ENCODE measurements around the gene OIP5.
A peak's percentile ranks its signal among the peaks of the same experiment; 100 is the strongest.
"Not testable (repeated sequence)": the region's sequence is repeated elsewhere in the genome, so short reads cannot be mapped to it uniquely, and the experiment has no call there.

The OIP5 gene

DNA sequence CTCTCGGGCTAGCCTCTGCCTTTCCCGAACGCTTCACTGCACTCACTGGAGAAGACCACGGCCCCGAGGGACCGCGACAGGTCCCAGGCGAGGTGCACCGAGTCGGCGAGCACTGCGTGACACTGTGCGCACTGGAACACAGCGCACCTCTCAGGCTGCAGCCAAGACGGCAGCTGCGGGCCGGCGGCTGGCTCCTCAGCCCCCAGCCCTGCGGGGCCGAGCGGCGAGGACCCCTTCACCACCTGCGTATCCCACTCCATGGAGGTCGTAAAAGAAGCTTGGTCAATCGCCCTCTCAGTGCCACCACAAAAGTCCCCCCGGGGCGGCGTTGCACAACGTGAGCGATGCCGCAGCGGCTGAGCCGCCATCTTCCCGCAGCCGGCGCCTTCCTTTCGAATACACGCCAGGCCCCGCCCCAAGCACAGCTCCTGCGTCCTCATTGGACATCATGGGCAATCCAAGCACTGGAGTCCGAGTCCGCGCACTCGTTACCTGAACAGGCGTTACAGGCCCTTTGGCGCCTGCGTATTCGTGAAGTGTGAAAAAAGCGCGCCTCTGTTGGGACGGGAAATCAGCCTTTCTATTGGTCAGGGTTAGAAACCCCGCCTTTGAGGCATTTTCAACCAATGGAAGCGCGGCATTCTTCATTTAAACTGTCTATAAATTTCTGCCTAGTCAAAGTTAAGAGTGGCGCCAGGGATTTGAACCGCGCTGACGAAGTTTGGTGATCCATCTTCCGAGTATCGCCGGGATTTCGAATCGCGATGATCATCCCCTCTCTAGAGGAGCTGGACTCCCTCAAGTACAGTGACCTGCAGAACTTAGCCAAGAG, at the start of gene OIP5, which contains the start of gene NUSAP1:
OIP5 (minus strand) TSS at position 398 of the 832 bp plus-strand sequence; CDS start at position 368, 30 bp downstream.
NUSAP1 (plus strand) TSS at position 688 of the 832 bp plus-strand sequence; CDS start at position 765, 77 bp downstream.
- DNase-seq (ENCODE audit: low read depth), result peak; percentile 100

DNA sequence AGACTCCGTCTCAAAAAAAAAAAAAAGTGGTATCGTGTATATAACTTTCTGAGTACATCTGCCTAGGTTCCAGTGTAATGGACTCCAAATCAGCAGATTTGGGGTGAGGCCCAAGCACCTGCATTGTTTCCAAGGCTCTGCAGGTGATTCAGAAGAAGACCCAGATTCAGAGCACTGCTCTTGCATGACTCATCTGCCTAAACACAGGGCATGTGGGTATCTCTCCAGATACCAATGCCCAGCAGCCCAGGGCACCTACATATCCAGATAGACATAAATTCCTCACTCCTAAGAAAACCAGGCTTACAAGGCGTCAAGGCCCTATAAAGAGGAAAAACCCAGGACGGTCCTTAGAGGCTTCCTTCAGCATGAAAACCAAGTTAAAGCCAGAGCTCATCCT, 45.6 kb upstream of the OIP5 start:
- DNase-seq (ENCODE audit: low read depth), result no peak

DNA sequence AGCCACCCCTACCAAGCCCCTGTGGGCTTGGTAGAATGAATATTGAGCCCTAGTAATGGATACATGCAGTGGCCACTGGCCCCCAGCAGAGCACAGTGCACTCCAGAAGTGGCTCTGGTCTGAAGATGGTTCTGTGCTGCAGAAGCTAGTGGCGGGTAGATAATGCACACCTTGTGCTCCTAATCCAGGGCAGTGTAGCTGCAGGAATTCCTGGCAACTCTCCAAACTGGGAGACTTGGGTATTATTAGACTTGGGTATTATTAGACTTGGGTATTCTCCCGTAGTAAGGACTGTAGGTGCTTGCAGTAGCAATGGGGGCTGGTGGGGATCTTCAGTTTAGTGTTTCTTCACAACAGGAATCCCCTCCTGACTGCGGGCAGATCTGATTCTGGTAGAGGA, 35.0 kb upstream of the OIP5 start:
- no peak for DNase-seq (ENCODE audit: low read depth)

DNA sequence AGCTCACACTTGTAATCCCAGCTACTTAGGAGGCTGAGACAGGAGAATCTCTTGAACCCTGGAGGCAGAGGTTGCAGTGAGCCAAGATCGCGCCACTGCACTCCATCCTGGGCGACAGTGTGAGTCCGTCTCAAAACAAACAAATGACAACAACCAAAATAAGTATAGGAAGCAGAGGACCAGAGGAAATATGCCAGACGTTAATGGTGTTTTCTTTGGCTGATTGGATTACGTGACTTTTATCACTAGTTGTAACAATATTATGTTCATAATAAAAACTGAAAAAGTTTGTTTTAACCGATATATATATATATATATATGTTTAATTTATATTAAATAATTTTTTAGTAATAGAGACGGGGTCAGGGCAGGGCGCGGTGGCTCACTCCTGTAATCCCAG, 22.0 kb upstream of the OIP5 start:
- DNase-seq (ENCODE audit: low read depth), result no peak

DNA sequence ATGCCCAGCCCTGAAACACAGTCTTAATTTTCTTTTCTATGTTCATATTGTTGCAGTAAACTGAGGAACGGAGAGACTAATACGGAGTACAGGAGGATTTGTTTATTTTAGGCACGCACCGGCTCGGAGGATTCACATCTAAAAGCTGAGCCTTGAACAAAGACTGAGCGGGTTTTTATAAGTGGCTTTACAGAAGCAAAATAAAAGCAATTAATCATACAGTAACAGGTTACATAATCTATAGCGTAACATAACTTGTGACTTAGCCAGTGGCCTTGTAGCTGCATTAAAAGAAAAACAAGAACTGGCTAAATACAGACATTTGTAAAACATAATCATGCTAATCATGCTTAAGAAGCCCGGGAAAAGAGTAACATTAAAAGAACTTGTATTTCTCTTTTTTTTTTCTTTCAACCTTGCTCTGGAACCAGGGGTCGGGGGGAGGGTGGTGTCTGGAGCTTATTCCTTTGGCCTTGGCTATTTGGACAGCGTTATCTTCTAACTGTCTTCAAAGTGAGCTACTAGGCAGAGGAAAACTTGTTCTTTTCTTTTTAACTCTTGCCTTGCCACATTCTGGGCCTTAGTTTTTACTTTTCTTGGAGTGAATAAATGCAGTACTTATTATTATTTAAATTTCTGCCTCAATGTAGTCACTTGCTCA, 17.8 kb upstream of the OIP5 start:
- no peak for DNase-seq (ENCODE audit: low read depth)

DNA sequence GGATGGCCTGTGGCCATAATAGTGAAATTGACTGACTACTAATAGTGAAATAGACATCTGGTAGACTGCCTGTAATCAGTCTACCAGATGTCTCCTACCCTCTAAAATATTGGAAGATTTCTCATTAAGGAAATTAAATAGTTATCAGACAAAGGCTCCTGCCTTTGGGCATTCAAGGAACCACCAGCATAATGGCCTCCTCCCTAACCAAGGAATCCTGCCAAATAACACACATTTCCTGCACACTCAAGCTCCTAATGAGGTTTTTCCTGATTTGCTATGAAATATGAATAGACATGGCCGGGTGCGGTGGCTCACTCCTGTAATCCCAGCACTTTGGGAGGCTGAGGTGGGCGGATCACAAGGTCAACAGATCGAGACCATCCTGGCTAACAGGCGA, 14.8 kb upstream of the OIP5 start:
- DNase-seq (ENCODE audit: low read depth), result no peak

DNA sequence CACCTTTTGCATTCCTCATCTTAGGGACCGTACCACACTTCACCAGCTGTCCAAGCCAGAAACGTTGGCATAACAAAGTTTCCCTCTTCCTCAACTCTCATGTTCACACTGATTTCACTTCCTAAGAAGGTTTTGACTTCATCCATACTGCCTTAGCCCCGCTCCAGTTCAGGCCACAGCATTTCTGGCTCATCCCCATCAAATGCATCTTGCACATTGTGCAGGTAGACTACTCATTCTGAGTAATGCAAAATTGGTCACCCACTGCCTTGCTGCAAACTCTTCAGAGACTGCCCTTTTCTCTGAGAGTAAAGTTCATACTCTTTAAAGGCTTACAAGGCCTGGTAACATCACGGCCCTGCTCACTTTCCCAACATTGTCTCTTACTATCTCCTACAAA, 9.1 kb upstream of the OIP5 start:
- no peak for DNase-seq (ENCODE audit: low read depth)

DNA sequence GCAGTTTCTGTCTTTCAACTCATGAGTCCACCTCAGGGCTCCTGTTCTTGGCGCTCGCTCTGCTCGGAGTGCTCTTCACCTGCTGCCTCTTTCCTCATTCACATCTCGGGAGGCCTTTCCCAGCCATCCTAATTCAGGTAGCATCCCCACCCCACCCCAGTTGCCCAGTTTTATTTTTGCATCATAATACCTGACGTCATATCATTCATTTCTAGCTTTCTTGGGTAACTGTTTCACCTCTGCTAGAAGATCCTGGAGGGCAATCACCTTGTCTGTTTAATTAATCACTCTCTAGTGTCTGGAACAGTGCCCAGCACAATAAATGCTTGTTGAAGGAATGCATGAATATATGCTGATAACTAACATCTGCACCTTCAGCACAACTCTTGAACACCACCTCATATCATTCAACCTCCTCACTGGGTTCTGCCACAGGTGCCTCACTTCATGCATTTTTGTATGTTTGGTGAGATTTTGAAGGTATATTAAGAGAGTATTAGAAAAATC, 7.9 kb upstream of the OIP5 start:
- peak; percentile 9 for DNase-seq (ENCODE audit: low read depth)

DNA sequence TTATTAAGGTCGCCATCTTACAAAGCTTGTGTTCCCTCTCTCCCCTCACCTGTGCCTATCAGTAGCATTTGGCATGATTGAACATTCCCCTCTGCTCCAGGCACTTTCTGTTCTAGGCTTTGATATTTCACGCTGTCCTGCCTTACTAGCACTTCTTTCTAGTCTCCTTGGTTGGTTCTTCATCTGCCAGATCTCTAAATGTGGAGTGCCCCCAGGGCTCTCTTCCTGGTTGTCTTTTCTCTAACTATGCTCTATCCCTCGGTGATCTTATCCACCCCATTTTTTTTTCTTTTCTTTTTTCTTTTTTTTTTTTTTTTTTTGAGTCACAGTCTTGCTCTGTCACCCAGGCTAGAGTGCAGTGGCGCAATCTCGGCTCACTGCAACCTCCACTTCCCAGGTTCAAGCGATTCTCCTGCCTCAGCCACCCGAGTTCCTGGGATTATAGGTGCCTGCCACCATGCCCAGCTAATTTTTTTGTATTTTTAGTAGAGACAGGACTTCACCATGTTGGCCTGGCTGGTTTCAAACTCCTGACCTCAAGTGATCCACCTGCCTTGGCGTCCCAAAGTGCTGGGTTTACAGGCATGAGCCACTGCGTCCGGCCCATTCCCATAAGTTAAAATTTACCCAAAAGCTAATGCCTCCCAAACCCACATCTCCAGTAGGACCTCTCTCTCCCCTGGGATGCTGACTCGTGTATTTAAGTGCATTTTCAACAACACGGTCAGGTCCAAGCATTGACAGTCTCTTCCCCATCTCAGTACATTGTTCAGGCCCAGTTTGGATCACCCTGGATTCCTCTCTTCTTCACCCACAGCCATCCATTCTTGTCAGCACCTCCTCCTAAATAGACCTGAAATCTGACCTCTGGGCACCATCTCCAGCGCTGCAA, 5.5 kb upstream of the OIP5 start:
- peak; percentile 49 for DNase-seq (ENCODE audit: low read depth)

DNA sequence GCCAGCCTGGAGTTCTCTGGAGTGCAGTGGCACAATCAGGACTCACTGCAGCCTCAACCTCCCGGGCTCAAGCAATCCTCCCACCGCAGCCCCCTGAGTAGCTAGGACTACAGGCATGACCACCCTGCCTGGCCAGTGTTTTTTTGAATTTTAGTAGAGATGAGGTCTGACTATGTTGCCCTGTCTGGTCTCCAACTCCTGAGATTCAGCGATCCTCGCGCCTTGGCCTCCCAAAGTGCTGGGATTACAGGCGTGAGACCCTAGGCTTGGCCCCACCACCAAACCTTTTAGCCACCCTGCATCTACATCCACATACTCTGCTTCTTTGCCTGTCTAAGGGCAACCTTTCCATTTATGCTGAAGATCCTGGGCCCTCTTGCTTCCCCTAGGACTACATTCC, 4.7 kb upstream of the OIP5 start:
- no peak for DNase-seq (ENCODE audit: low read depth)

DNA sequence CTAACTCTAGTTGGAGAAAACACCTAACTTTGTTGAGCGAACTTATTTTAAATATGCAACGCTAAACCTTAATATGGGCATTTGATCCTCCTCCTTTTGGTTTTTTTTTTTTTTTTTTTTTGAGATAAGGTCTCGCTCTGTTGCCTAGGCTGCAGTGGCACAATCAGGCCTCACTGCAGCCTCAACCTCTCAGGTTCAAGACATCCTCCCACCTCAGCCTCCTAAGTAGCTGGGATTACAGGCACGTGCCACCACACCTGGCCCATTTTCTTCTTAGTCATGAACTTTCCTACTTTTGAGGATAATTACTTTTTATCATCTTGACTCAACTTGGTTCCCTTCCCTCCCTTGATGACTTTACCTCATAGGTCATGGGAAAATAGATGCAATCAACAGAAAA, 4.2 kb upstream of the OIP5 start:
- no peak for DNase-seq (ENCODE audit: low read depth)

DNA sequence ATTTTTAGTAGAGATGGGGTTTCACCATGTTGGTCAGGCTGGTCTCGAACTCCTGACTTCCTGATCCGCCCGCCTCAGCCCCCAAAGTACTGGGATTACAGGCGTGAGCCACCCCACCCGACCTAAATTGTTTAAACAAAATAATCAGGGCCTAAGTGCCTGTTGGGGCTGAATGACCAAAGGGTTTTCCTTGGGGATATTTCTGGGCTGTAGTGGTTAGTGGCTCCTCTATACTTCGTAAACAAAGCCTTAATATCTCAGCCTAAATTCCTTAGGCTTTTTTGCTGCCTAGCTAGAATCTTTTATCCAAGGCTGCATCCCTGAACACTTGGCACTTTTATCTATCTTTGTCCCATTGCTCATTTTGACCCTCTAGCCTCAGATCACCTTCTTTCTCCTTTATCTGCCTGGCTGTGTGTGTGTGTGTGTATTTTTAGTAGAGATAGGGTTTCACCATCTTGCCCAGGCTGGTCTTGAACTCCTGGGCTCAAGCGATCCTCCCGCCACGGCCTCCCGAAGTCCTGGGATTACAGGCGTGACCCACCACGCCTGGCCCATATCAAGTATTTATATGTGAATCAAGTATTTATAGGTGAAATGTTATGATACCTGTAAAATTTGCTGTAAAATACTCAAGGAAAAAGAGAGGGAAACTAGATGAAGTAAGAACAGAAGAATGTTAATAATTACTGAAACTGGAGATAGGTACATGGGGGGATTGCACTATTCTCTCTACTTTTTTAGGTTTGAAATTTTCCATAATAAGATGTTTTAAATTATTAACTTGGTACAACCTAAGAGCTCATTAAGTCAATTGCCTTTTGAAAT, 2.1 kb upstream of the OIP5 start:
- DNase-seq (ENCODE audit: low read depth), result no peak

DNA sequence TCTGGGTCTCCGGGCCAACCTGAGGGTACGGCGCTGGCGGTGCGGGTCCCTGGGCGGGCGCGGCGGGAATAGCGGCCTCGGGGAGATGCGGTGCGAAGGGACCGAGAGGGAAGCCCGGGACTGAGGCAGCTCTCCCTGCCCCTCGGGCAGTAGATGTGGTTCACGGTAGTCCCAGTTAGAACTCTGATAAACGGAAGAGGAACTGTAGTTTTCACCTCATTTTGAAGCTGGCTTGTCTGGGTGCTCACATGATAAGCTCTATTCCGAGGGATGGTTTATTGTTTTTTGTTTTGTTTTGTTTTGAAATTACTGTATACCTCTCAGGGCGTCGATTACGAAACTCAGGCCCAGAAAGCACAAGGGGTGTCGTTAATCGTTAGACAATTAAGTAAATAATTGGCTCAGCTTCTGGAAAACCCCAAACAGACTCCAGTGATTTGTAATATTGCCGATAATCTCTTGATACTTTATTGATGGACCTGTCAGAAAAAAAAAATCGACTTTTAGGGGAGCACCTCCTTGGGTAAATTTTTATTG, 703 bp upstream of the OIP5 start:
- DNase-seq (ENCODE audit: low read depth), result no peak

DNA sequence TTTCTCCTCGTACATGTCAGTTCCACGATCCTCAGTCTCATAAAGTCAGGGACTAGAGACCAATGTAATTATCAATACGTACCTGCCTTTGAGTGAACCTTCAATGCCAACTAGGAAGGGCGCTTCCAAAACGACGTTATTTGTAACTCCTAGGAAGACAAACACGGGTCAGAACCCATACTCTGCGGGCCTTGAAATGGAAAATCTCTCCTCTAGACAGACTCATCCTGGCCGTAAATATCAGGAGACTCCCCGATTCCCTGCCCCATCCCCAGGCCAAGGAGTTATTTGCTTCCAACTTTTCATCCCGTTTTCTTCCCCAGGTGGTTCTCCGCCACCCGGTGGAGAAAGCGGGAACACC, 578 bp downstream of the OIP5 start:
- DNase-seq (ENCODE audit: low read depth), result peak; percentile 64

DNA sequence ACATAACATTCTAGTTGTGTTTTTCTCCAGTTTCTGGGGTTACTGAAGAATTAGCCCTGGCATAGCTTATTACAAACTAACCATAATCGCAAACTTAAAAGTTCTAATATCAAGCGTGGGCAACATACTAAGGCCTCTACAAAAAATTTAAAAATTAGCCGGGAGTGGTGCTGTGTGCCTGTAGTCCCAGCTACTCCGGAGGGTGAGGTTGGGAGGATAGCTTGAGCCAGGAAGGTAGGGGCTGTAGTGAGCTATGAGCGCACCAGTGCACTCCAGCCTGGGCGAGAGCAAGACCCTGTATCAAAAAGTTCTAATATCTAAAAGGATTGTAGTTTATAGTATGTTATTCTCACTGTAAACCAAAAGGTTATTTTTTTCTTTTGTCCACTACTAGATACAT, 1.1 kb downstream of the OIP5 start:
- DNase-seq (ENCODE audit: low read depth), result no peak

DNA sequence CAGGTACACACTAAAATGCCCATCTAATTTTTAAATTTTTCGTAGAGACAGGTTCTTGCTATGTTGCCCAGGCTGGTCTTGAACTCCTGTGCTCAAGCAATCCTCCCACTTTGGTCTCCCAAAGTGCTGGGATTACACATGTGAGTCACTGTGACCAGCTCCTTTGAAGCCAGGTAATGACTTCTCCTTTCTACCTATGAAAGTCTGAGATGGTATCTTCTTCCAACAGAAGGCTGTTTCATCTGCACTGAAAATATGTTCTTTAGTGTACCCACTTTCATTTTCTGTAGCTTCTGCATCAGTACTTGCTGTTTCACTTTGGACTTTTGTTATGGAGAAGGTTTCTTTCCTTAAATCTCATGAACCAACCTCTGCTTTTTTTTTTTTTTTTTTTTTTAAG, 8.8 kb downstream of the OIP5 start:
- no peak for DNase-seq (ENCODE audit: low read depth)

DNA sequence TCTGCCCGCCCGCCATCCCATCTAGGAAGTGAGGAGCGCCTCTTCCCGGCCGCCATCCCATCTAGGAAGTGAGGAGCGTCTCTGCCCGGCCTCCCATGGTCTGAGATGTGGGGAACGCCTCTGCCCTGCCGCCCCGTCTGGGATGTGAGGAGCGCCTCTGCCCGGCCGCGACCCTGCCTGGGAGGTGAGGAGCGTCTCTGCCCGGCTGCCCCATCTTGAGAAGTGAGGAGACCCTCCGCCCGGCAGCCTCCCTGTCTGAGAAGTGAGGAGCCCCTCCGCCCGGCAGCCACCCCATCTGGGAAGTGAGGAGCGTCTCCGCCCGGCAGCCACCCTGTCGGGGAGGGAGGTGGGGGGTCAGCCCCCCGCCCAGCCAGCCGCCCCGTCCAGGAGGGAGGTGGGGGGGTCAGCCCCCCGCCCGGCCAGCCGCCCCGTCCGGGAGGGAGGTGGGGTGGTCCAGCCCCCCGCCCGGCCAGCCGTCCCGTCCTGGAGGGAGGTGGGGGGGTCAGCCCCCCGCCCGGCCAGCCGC, 11.5 kb downstream of the OIP5 start:
- DNase-seq (ENCODE audit: low read depth), result not testable (repeated sequence)

DNA sequence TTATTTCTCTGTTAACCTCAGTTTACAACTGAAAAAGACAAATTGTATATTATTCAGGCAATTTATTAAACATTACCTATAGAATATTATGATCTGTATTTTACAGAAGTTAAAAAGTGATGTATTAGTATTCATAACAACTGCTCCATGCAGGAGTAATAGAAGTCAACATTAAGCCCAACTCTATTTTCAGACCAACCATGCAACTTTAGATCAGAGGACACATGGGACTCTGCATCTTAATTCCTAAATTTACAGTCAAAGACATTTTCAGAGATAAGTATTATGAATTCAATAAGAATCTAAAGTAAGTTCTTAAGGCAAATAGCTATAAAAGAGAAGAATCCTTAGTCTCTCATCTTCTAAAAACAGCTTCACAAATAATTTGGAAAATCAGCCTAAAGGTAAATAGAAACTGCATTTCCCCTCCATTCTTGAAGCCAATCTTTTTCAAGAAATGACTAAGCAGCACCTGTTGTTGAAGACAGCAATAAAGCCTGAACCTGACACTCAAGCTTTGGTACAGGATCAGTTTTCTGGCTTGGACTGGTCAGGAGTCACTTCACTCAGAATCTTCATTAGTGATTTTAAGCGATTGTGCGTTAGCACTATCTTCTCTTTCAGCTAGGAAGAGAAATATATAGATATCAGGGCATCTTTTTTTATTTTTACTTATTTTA, 23.0 kb downstream of the OIP5 start:
- DNase-seq (ENCODE audit: low read depth), result no peak

DNA sequence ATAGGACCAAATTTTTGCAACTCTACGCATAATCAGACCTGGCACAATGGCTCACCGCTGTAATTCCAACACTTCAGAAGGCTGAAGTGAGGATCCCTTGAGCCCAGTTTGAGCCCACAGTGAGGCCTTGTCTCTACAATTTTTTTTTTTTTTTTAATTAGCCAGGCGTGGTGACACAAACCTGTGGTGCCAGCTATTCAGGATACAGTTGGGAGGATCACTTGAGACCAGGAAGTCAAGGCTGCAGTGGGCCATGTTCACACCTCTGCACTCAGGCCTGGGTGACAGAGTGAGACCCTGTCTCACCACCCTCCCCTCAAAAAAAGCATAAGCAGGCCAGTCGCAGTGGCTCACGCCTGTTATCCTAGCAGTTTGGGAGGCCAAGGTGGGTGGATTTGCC, 24.7 kb downstream of the OIP5 start:
- no peak for DNase-seq (ENCODE audit: low read depth)

DNA sequence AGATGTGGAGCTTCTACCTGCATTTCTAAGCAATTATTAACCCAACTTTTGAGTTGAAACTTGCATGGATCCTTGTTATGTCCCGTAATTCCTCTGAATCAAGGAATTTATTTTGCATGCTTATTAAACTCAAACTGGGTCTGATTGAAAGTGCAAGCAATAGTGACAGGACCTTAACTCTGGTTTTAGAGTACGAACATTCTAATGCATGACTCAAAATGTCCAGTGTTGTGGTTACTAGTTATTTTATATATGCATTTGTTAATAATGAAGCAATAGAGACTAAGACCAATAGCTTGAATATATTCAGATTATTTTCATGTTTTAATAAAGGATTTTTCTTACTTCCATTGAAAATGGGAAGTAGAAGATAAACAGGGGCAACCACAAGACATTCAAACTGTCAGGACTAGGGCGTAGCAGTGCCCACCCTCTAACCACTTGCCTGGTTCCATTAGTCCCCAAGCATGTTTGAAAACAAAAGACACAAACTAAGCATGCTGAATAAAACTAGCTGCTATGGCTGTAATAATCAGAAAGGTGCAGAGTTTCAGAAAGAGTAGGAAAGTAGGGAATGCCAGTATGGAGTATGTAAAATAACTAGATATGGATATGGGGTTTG, 28.1 kb downstream of the OIP5 start:
- DNase-seq (ENCODE audit: low read depth), result no peak

Measured in EH (cell line).